22Rv1 (cell line): ENCODE measurements around the gene BMP7.

Source experiments
- CTCF ChIP-seq: fragments of 450-650 bp; IDR thresholded peaks from 2 replicates; pipeline ENCODE4 v1.5.1; 2017; ENCODE audit warnings: mild to moderate bottlenecking
- ZFX ChIP-seq: fragments of 450-650 bp; IDR thresholded peaks from 2 replicates; pipeline ENCODE4 v1.6.1; 2017; ENCODE audit warnings: antibody characterized with exemption, borderline replicate concordance

- TF ChIP-seq CTCF, result no peak
- no peak for TF ChIP-seq ZFX
These were observed 12.0 kb upstream of the BMP7 start for GRCh38 chr20:57278457-57278856.
